ENCODE data around the gene BAG3.

- TF ChIP-seq CTCF (conservative IDR thresholded peaks at IDR 0.05) (no peak), EZH2 (IDR thresholded peaks at IDR 0.05; ENCODE audit: low read depth) (no peak)
Measured at GRCh38 chr10:119680650-119681081, 29.5 kb downstream of the BAG3 start.
